ENCODE data around the gene RNU6-1. TPM values are rescaled to one million over a fixed set of nuclear protein-coding genes. Genes with fewer than 3 reads are reported as not detected.

Gene RNU6-1
- polyA plus RNA-seq, 1 donor, result not detected

DNA sequence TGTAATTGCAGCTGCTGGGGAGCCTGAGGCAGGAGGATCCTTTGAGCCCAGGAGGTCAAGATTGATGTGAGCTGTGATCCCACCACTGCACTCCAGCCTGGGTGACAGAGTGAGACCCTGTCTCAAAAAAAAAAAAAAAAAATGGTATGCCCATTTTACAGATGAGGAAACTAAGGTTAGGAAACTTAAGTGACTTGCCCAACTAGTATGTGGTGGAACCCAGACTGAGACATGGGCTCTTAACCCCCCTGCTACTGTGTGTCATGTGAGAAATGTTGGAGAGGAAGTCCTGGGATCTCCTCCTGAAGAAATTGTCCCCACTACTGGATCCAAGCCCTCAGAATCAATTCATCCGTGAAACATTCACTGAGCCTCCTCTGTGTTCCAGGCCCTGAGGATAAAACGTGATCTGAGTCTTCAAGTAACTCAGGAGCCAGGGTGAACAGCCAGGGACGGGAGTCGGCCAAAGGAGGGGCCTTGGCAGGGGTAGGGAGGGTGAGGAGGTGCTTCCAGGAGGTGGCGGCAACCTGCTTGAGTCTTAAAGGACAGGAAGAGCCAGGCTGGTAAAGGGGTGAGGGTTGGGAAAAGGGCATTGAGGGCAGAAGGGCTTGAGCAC lies 19.6 kb upstream of the RNU6-1 start:
- DNase-seq (ENCODE audit: low read depth), result no peak

DNA sequence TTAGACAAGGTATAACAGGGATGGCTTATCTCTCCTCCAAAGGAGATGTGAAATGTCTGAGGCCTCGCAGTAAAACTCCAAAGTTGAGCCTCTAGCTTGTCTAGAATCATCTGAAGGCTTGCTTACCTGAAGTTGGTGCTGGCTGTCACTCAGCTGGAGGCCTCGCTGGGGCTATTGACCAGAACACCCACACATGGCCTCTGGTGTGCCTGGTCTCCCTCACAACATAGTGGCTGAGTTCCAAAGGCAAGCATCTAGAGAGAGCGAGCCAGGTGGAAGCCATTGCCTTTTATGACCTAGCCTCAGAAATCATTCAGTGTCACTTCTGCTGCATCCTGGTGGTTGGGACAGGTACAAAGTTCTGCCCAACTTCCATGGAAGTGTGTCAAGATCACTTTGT lies 17.4 kb upstream of the RNU6-1 start:
- DNase-seq (ENCODE audit: low read depth), result no peak

DNA sequence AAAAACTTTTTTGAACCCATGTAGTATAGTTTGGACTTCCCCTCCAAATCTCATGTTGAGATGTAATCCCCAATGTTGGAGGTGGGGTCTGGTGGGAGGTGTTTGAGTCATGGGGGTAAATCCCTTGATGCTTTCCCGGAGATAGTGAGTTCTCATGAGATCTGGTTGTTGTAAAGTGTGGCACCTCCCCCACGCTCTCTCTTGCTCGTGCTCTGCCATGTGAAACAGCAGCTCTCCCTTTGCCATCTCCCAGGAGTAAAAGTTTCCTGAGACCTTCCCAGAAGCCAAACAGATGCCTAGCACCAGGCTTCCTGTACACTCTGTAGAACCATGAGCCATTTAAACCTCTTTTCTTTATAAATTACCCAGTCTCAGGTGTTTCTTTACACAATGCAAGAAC lies 16.0 kb upstream of the RNU6-1 start:
- no peak for DNase-seq (ENCODE audit: low read depth)

DNA sequence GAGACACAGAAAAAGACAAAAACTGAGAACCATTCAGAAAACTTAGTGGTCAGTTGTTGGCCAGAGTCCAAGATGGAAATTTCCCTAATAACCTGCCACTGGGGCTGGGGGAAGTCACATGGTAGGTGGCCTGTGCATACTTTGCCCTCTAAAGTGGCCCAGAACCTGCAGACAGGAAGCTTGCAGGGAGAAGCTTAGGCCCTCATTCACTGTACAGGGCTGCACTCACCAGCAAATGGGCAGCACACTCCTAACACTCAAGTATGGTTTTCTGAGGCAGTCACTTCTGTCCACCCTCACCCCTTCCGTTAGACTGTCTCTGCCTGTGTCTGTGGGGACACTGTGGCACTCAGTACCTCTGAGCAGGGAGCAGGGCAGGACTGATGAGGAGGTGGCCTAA lies 14.5 kb upstream of the RNU6-1 start:
- no peak for DNase-seq (ENCODE audit: low read depth)

DNA sequence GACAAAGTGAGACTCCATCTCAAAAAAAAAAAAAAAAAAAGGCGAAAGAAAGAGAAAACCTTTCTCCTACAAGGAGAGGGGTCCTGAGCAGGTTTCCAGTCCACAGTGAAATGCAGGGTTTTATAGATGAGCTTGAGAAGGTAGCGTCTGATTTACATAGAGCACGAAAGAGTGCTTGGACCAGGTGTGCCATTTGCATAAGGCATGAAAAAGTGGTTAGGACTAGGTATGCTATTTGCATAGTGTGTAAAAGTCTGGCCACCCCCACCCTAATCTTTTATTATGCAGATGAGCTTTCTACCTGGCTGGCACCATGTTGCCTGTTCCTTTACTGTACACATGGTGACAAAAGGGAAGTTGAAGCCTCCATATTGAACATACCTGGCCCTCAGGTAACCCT lies 13.6 kb upstream of the RNU6-1 start:
- DNase-seq (ENCODE audit: low read depth), result no peak

DNA sequence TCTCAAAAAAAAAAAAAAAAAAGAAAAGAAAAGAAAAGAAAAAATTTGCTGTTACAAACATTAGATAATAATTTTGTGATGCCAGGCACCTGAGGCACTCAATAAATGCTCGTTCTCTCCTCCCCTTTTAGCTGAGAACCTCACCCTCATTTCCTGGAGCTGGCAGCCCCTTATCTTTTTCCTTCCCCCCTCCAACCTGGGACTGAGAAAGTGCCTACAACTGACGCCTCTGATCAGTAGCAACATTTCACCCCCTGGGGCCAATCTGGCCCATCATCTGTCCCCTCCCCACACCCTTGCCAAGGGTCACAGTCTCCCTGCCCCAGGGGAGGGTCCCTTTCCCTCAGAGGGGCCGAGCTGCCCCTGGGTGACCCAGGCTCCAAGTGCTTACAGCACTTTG lies 12.6 kb upstream of the RNU6-1 start:
- DNase-seq (ENCODE audit: low read depth), result no peak

DNA sequence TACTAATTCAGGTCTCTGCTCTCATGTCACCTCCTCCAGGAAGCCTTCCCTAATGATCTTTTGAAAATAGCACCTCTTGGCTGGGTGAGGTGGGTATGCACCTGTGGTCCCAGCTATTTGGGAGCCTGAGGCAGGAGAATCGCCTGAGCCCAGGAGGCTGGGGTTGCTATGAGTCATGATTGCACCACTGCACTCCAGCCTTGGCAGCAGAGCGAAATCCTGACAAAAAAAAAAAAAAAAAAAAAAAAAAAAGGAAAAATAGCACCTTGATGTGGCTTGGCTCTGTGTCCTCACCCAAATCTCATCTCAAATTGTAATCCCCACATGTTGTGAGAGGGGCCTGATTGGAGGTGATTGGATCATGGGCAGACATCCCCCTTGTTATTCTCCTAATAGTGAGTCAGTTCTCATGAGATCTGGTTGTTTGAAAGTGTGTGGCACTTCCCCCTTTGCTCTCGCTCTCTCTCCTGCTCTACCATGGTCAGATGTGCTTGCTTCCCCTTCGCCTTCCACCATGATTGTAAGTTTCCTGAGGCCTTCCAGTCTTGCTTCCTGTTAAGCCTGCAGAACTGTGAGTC lies 11.2 kb upstream of the RNU6-1 start:
- DNase-seq (ENCODE audit: low read depth), result no peak

DNA sequence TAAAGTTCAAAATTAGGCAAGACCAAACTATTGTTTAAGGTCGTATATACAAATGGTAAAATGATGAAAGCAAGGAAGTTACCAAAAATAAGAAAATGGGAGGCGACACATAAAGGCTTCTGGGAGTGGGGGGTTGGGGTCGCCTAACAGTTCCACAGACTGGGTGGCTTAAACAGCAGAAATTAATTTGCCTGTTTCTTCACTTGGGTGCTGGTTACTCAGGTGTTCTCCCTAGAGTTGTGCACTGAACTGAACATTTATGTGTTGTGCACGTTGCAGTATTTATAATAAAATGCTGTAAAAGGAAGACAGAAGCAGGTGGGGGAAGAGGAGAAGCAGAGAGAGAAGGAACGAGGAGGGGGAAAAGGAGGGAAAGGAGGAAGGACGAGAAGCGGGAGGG lies 10.5 kb upstream of the RNU6-1 start:
- no peak for DNase-seq (ENCODE audit: low read depth)

DNA sequence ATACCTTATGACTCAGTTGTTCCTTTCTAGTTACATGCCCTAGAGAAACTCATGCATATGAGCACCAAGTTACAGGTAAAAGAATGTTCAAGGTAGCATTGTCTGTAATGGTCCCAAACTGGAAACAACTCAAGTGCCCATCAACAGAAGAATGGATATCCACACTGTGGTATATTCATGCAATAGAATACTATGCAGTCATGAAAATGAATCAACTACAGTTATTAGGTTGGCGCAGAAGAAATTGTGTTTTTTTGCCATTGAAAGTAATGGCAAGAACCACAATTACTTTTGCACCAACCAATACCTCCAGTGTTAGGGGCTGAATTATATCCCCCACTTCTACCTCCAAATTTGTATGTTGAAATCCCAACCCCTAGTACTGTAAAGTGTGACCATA lies 9.7 kb upstream of the RNU6-1 start:
- no peak for DNase-seq (ENCODE audit: low read depth)

DNA sequence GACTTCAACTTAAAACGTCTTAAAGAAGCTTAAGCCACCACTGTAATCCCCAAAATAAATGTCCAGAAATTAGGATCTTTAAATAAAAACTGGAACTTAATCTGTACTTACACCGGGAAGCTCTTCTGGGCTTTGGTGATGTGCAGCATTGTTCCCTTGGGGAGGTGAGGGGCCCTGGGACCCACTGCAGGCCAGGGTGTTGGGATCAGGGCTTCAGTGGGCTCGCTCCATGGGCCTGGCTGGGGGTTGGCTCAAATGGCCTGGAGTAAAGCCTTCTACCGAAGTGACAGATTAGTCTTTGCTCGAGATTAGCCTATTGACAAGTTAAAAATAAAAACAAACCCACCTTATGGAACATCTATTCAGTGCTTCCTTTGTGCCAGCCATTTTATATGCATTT lies 6.1 kb upstream of the RNU6-1 start:
- no peak for DNase-seq (ENCODE audit: low read depth)

DNA sequence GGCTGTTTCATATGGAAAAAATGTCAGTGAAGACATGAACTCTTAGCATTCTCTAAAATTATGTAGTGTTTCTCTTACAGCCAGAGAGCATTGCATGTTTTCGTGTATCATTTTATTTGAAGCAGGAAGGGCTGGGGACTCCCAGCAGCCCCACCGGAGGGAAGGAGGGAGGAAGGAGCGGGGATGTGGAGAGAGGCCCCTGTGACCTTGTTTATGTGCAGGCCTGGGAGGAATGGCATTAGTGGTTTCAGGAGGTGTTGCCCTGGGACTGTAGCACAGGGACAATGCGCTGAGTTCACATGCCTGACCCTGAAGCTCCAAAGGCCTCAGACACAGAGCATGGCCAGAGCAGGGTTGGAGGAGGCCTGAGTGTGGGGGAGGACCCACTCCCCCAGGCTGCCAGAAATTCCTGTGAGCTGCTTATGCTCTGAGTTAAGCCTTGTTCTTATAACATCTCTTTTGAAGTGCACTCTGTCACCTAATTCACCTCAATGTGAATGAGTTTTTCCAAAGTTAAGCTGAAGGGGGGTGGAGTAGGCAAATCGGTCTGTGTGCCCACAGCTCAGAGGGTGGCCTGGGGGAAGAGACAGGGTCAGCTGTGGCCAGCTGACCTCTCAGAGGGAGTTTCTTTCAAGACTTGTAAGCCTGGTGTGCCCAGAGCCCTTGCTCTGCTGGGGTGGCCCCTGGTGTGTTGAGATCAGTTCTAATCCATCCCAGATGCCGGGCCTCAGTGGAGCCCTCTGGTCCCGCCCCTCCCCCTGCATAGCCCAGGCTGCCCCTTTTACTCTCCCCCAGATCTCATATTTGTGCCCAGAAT lies 3.9 kb upstream of the RNU6-1 start:
- DNase-seq (ENCODE audit: low read depth), result no peak

DNA sequence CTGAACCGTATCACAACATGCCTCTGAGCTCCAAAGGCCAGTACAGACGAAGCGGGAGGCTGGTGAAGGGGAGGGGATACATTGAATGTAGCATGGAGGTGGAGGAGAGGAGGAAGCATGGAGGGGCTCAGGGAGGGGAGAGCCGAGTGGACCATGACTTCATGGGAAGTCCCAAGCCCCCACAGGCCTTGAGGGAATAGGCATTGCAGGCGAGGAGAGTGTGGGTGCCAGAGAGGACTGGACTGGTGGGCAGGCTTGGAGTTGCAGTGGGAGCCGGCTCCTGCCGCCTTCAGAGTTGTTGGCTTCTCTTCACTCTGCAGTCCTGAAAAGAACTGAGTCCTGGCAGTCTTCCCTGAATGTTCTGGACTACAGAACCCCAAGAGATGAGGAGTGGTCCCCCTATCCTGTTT lies 3.3 kb upstream of the RNU6-1 start:
- no peak for DNase-seq (ENCODE audit: low read depth)

DNA sequence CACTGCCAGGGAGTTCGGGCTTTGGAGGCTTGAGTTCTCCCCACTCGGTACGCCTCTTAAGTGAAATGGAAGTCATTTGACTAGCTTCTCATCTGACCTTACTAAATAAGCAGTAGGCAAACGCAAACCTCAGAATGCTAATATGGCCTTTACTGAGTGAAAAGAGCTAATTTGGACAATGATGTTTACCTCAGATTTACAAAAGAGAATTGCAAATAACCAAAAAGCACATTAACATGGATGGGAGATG lies 1.6 kb upstream of the RNU6-1 start:
- no peak for DNase-seq (ENCODE audit: low read depth)

DNA sequence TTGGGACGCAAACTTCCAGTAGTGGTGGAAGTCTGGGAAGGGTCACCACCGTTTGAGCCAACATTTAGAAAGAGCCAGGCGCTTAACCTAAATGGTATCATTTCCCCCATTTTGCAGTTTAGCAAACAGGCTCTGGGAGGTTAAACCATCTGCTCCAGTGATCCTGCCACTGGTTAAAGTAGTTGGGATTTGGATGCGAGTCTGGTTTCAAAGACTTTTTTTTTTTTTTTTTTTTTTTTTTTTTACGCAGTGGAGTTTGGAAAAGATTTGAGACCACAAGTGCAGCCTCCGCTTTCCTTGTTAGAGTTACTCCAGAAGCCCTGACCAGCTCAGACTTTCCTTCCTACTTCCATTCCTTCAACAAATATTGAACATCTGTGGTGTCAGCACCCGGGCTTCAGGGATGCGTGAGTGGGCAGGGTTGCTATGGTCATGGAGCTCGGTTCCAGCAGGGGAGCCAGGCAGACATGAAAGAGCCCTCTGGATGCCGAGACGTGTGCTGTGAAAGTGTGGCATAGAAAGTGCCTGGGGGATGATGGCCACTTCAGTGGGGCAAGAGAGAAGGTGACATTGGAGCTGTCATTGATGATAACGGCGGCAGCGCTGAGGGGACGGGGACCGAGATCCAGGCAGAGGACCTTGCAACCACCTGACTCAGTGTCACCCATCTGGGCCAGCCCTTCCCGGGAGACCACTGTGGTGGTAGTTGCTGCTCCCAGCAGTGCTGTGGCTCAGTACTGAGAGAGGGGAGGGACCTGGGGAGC lies 1.1 kb upstream of the RNU6-1 start:
- no peak for DNase-seq (ENCODE audit: low read depth)

DNA sequence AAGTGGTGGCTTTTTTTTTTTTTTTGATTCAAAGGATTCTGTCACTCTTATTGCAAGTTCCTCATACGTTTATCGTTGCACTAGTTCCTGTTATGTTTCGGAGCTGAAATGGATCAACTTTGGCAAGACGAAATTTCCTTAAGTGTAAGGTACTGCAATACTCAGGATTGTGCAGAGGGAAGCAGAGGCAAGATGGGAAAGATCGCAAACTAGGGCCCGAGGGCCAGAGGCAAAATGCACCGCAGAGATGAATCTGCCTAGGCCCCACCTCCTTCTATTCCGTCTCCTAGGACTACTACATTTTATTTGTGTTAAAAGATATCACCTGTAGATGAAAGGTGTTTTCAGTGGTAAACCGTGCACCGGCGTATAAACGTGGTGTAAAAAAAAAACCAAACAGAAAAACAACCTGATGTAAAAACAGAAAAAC lies 331 bp downstream of the RNU6-1 start:
- no peak for DNase-seq (ENCODE audit: low read depth)

DNA sequence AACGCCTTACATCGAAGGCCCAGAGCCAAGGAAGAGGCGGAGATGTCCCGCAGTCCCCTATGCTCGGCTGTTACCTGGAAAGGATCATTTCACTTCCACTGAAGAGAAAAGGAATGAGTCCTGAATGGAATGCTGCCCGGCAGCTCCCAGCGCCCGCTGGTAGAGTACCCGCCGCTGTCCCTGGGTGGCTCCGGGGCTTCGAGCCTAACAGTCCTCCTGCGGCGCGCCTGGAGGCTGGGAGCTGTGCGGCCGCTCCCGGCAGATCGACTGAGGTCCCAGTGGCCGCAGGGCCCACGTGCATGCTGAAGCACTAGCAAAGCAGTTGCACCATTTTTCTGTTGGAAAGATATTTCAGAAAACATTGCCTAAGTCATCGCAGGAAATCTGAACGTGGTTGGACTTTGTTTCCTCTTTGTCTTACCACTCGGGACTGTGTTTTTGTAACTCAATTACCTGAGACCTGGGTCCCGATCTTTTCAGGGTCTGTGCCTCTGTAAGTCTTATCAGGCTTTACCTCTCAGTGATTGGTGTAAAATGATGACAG lies 984 bp downstream of the RNU6-1 start:
- DNase-seq (ENCODE audit: low read depth), result no peak

DNA sequence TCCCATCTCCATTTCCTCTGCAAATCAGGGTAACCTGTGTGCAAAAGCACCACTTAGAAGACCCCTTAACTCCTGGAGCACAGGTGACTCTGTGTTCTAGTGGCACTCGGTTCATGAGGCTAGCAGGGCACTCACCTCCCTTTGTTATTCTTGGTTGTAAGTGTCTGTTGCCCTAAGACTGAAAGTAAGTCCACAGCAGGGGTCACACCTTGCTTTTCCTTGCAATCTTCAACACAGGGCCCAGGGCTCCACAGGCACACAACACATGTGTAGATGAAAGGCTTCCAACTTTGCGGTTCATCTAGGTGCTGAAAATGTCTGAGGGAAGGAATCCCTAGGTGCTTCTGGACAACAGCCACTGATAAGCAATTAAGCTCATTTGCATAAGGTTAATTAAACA lies 2.9 kb downstream of the RNU6-1 start:
- DNase-seq (ENCODE audit: low read depth), result no peak

DNA sequence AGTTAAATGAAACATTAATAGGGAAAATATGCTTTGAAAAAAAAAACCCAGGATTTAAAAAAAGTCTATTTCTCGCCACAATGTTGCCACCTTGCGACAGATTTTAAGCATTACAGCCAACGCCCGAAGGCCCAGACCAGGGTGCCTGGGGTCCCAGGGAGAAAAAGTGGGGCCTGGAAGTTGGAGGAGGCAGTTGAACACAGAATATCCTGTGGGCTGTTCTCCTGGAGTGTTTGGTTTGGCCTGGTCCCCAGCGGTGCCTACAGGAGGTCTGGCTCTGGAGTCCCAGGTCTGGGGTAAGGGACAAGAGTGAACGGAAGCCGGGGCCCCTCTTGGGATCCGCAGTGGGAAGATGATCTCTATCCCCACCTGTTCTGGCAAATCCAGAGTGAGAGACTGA lies 3.4 kb downstream of the RNU6-1 start:
- no peak for DNase-seq (ENCODE audit: low read depth)

DNA sequence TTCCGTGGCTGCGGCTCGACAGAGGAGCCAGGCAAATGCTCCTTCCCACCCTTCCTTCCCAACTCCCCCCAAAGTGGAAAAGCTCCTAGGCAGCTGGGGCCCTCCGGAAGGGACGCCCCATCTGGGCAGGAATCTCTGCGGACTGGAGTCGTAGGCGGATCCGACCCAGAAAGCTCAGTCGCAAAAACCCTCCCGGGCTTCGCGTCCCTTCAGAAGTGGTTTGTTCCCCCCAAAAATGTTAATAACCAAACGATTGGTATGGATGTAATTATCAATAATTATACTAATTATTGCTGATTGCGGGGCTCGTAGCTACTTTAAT lies 3.8 kb downstream of the RNU6-1 start:
- no peak for DNase-seq (ENCODE audit: low read depth)

DNA sequence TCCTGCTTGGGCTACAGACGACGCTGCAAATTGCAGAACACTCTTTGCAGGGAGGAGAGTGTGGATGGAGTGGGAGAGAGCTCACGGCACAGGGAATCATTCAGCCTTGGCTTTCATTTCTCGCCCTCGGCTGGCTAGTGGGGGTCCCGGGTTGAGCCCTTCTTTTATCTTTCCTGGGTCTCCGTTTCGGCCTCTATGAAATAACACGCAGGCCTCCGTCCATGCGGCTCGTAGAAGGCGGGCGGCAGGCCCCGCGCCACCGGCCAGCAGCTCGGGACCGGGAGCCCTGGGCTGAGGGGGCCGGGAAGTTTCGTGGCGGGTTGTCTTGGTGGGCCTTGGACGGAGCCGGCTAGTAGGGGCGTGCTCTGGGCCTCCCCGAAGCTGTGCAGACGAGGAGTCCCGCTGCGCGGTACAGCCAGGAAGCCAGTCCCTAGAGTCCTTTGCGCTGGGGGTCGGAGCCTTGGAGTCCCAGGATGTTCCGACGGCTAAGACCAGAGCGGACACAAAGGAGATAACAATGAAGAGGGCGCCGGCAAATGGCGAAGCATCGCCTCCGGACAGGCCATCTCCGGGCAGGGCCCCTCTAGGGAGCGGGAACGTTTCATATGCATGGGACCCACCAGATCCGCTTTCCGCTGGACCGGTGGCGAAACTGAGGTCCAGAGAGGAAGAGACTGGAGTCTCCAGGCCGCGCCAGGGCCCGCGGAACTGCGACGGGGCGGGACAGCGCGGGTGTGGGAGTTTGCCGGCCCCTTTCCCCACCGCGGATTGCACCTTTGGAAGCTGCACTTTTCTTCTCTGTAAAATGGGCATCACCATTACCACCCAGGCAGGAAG lies 4.3 kb downstream of the RNU6-1 start:
- DNase-seq (ENCODE audit: low read depth), result no peak

DNA sequence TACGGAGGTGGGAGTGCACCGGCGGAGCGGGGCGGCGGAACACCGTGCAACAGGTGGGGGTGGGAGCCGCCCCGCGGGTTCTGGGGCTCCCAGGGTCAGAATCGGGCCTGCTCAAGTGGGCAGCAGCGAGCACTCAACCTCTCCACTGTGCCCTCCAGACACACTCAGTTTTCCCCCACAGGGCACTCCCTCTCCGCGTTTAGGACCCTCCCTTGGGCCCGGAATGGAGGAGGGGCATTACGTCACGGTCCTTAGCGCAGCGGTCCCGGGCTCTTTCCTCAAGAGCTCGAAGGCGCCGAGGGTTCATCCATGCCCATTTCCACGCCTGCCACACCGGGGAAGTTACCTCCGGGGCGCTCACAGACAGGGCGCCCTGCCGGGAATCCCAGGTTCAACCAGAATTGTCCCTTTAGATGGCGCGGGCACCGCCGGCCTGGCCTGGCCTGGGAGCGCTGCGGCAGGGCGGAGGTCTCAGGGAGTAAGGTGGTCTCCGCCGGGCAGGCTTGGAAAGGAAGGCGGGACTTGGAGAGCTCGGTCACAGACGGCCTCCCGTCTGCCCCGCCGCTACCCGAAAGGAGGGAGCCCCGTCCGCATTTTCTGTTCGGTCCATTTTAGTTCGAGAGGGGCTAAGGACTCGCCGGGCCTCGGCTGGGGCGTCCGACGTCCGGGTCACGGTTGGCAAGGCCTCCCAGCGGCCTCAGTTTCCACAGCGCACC lies 5.1 kb downstream of the RNU6-1 start:
- DNase-seq (ENCODE audit: low read depth), result no peak
